Lung (tissue), 12 donors: ENCODE results near the gene SPEF1. TPM values are rescaled to one million over a fixed set of nuclear protein-coding genes. Genes with fewer than 3 reads are reported as not detected.

Experiments used
- ATAC-seq: fragments of 200-7000 bp; cut with Tn5 transposase; one replicate; pipeline ENCODE4 v1.9.1; 2020; ENCODE audit warnings: moderate number of reproducible peaks; ENCODE audit not compliant: insufficient read depth, low FRiP score
- DNase-seq, 3 donors: peaks; one replicate each; pipeline ENCODE4 v3.0.0-alpha.2; 2013 to 2017
- H3K27ac ChIP-seq, 2 donors: one replicate each; pipeline ENCODE4 v1.5.1; 2013; ENCODE audit warnings: mild to moderate bottlenecking in 2 of 2, moderate library complexity in 2 of 2, control low read depth in 1 of 2, inconsistent platforms in 1 of 2, low read depth in 1 of 2, low read length in 1 of 2
- H3K27me3 ChIP-seq, 3 donors: one replicate each; pipeline ENCODE4 v1.5.1; 2013; ENCODE audit warnings: low read length in 2 of 3; ENCODE audit not compliant: control insufficient read depth in 3 of 3, insufficient read depth in 3 of 3
- H3K36me3 ChIP-seq, 4 donors: one replicate each; pipeline ENCODE4 v1.5.1; 2013; ENCODE audit warnings: low read length in 4 of 4, mild to moderate bottlenecking in 1 of 4, moderate library complexity in 1 of 4; ENCODE audit not compliant: control insufficient read depth in 4 of 4, insufficient read depth in 4 of 4
- H3K4me1 ChIP-seq, 5 donors: one replicate each; pipeline ENCODE4 v1.5.1; 2013; ENCODE audit warnings: low read length in 5 of 5, mild to moderate bottlenecking in 2 of 5, moderate library complexity in 1 of 5; ENCODE audit not compliant: control insufficient read depth in 5 of 5, insufficient read depth in 5 of 5
- H3K4me3 ChIP-seq: one replicate; pipeline ENCODE4 v1.5.1; 2013; ENCODE audit warnings: mild to moderate bottlenecking, control low read depth, moderate library complexity
- H3K9ac ChIP-seq, 2 donors: one replicate each; pipeline ENCODE4 v1.5.1; 2013; ENCODE audit warnings: low read length in 2 of 2, control low read depth in 1 of 2; ENCODE audit not compliant: insufficient read depth in 1 of 2
- H3K9me3 ChIP-seq, 4 donors: one replicate each; pipeline ENCODE4 v1.5.1; 2013; ENCODE audit warnings: low read length in 3 of 4, mild to moderate bottlenecking in 1 of 4, moderate library complexity in 1 of 4; ENCODE audit not compliant: control insufficient read depth in 4 of 4, insufficient read depth in 3 of 4
- WGBS, 2 donors: extraction: QIAGEN DNeasy Blood & Tissue Kit; methylation state at CpG; one replicate each; pipeline ENCODE4 v1.1.7; 2013; 5-methylcytosine and 5-hydroxymethylcytosine counted together
- polyA plus RNA-seq, 2 donors: library from polyadenylated mRNA; stranded (reverse); fragments of 200-250 nt; gene quantifications; one replicate each; pipeline ENCODE4 v1.2.1, GENCODE V29; 2013
- total RNA-seq, 2 donors: library from RNA; depleted of rRNA in 1 of 2; stranded (reverse); fragments of >200 nt in 1 of 2; gene quantifications; one replicate each; pipeline ENCODE4 v1.2.1, GENCODE V29; 2014 to 2021
- TF ChIP-seq, protein P1 (sequence below): IDR thresholded peaks from 2 replicates; pipeline ENCODE4 v1.5.1; 2012; ENCODE audit warnings: mild to moderate bottlenecking; ENCODE audit errors: control extremely low read depth, extremely low read depth
- donor health status: control.
- donor health status: control.
- donor health status: Bipolar disorder and iron deficiency.
- donor health status: healthy.
- donor health status: DM: yes; HTN: yes; CAD: no.

SPEF1 gene
- total and polyA plus RNA-seq, 4 donors, result 9.6 to 15.5 (median 11.8) TPM

- WGBS, 2 donors, result 71 to 76% methylated on average over 7 of the region's 7 CpGs
- no peak overlapping the region for H3K4me3 ChIP-seq
- H3K4me1 ChIP-seq, result peaks cover 0 to 25% (median 13%) of the 10 kb centered on the region in 5 donors
- TF ChIP-seq, protein P1, sequence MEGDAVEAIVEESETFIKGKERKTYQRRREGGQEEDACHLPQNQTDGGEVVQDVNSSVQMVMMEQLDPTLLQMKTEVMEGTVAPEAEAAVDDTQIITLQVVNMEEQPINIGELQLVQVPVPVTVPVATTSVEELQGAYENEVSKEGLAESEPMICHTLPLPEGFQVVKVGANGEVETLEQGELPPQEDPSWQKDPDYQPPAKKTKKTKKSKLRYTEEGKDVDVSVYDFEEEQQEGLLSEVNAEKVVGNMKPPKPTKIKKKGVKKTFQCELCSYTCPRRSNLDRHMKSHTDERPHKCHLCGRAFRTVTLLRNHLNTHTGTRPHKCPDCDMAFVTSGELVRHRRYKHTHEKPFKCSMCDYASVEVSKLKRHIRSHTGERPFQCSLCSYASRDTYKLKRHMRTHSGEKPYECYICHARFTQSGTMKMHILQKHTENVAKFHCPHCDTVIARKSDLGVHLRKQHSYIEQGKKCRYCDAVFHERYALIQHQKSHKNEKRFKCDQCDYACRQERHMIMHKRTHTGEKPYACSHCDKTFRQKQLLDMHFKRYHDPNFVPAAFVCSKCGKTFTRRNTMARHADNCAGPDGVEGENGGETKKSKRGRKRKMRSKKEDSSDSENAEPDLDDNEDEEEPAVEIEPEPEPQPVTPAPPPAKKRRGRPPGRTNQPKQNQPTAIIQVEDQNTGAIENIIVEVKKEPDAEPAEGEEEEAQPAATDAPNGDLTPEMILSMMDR, result no peak
- DNase-seq (no peak), ATAC-seq (no peak)
- no peak overlapping the region for H3K9ac ChIP-seq
- H3K27me3 ChIP-seq, result peaks cover 0 to 4% (median 0%) of the 10 kb centered on the region in 3 donors
- H3K36me3 ChIP-seq, result peaks cover 0 to 11% (median 7%) of the 10 kb centered on the region in 4 donors
- peak overlapping the region; percentile 77 to 91 for H3K27ac ChIP-seq
- H3K9me3 ChIP-seq, result no peaks in the 10 kb centered on the region
These were observed 41.3 kb downstream of the SPEF1 start for GRCh38 chr20:3739926-3740451.

DNA sequence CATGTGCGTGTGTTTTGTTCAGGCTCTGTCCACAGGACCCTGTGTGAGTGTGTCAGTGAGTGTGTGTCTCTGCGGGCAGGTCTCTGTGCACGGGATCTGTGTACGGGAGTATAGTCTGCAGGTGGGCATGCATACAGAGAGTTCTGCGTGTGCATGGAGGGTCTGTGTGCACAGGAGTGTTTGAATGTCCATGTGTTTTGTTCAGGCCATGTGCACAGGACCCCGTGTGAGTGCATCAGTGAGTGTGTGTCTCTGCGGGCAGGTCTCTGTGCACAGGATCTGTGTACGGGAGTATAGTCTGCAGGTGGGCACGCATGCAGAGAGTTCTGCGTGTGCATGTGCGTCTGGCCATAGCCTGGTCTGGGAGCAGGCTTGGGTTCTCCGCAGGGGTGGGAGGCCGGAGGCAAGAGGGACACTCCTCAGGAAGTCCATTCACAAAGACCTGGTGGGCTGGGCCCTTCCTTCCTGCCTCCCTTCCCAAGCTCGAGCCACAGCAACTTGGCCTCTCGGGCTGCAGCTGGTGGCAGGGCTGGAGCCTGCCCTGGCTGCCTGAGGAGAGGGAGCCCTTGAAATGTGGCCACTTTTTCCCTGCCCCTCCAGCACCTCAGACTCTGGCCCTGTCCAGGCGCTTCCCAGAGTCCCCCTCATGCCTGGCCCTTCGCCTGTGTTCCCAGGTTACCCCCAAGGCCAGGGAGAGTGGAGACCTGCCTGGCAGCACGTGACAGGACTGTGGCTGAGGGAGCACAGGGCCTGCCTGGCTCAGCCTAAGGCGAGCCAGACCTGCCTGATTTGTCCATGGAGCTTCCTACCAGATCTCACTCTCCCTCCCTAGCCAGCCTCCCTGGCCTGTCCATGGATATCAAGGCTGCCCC is 42.0 kb downstream of the SPEF1 start:
- no peaks in the 10 kb centered on the region for H3K9me3 ChIP-seq
- H3K4me1 ChIP-seq, result peaks cover 0 to 27% (median 13%) of the 10 kb centered on the region in 5 donors
- peak in 1 of 3 donors; percentile 50 for DNase-seq
- TF ChIP-seq, protein P1, result no peak
- H3K27me3 ChIP-seq, result no peaks in the 10 kb centered on the region
- H3K36me3 ChIP-seq, result peaks cover 0 to 10% (median 7%) of the 10 kb centered on the region in 4 donors
- no peak overlapping the region for H3K4me3 ChIP-seq
- no peak overlapping the region for H3K9ac ChIP-seq
- no peak for ATAC-seq
- WGBS, 2 donors, result 65 to 75% methylated on average over 18 to 19 of the region's 19 CpGs
- peak overlapping the region; percentile 77 to 91 for H3K27ac ChIP-seq

DNA sequence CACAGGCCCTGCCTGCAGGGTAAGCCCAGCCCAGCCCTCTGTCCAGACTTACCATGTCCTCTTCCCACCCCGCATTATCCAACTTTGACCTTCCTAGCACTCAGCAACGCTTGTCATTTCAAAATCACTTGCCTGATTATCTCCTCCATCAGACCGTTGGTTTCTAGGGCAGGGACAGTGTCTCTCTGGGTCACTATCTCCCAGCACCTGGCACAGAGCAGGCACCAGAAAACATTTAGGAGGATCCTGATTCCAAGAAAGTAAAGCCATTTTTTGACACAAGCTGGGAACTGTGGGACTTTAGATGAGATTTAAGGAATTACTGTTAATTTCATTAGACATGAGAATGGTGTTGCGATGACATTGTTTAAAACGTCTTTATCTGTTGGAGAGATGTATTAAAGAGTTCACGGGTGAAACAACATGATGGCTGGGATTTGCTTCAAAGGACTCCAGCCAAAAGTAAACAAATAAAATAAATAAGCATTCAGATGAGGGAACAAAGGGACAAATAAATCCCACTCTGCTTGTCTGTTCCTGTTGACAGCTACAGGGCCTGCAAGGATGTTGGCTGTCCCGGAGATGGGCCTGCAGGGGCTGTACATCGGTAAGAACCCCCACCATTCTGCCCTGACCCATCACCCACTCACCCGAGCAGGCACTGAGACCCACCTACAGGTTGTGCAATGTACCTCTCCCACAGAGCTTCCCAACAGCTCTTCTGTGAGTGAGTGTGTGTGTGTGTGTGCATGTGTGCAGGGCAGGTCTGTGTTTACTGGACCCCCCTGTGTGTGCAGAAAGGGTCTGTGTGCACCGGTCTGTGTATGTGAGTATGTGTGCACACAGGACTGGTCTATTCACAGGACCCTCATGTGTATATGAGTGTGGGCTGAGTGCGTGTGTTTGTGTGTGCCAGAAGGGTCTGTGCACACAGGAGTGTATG is 42.9 kb downstream of the SPEF1 start:
- TF ChIP-seq, protein P1, result no peak
- no peak overlapping the region for H3K9ac ChIP-seq
- 47 to 65% methylated on average over 11 of the region's 11 CpGs for WGBS, 2 donors
- H3K9me3 ChIP-seq, result no peaks in the 10 kb centered on the region
- peaks cover 0 to 35% (median 16%) of the 10 kb centered on the region in 5 donors for H3K4me1 ChIP-seq
- no peaks in the 10 kb centered on the region for H3K27me3 ChIP-seq
- ATAC-seq, result no peak
- no peak overlapping the region for H3K4me3 ChIP-seq
- peak overlapping the region in 1 of 2 donors; percentile 43 for H3K27ac ChIP-seq
- H3K36me3 ChIP-seq, result peaks cover 0 to 6% (median 4%) of the 10 kb centered on the region in 4 donors
- DNase-seq, result no peak
